Fibroblast of skin of right quadriceps (primary cell): ENCODE measurements around the gene CDYL.
"Not testable (repeated sequence)": the region's sequence is repeated elsewhere in the genome, so short reads cannot be mapped to it uniquely, and the experiment has no call there.

Experiments
- DNase-seq: peaks from one replicate; pipeline ENCODE4 v3.0.0-alpha.2; 2013

CDYL gene

GRCh38 chr6:4848382-4849068, 72.3 kb downstream of the CDYL start:
- no peak for DNase-seq

DNA sequence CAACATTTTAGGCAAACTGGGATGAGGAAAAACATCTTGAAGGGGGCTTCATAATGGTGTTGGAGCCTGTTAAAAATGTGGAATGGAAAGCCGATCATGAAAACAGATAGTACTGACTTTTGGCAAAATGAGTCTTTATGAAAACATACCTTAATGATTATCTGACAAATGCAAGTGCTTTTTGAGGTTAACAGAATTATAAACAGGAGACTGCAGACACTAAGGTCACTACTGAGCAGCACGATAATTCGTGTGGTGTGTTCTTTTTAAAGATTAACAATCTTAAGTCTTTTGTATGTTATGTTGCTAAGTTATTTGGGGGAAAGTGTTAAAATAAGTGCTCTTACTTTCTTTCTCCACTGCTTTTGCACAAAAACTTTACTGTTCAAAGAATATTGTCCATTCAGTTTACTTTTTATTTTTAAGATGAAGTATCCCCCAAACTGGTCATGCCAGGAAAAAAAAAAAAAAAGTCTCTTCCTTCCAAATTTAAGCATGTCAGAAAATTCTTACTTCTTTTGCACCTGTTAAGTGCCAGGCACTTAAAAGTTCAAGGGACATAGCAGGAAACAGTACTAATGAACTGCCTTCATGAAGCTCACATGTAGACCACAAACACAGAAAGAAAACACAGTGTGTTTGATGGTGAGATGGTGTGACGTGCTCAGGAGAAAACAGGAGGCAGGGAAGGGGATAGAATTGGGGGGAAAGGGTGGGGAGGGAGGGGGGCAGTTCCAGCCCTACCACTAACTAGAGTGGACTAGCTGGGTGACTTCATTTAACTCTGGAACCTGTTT, 73.2 kb downstream of the CDYL start:
- no peak for DNase-seq

- DNase-seq = no peak
Observed at GRCh38 chr6:4851035-4851434, 74.8 kb downstream of the CDYL start.

DNA sequence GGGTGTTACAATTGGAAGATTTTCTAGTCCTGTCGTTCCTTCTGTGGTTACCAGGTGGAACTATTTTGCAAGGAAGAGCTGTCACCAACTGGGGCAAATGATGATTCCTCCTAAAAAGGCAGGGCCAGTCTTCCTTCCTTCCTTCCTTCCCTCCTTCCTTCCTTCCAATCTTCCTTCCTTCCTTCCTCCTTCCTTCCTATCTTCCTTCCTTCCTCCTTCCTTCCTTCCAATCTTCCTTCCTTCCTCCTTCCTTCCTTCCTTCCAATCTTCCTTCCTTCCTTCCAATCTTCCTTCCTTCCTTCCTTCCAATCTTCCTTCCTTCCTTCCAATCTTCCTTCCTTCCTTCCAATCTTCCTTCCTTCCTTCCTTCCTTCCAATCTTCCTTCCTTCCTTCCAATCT, 76.0 kb downstream of the CDYL start:
- DNase-seq = not testable (repeated sequence)

GRCh38 chr6:4852938-4853337, 76.7 kb downstream of the CDYL start:
- no peak for DNase-seq

GRCh38 chr6:4853349-4853748, 77.1 kb downstream of the CDYL start:
- DNase-seq = no peak

- DNase-seq = no peak
Observed at GRCh38 chr6:4853782-4854511, 77.7 kb downstream of the CDYL start.

GRCh38 chr6:4856785-4857184, 80.6 kb downstream of the CDYL start:
- no peak for DNase-seq

DNA sequence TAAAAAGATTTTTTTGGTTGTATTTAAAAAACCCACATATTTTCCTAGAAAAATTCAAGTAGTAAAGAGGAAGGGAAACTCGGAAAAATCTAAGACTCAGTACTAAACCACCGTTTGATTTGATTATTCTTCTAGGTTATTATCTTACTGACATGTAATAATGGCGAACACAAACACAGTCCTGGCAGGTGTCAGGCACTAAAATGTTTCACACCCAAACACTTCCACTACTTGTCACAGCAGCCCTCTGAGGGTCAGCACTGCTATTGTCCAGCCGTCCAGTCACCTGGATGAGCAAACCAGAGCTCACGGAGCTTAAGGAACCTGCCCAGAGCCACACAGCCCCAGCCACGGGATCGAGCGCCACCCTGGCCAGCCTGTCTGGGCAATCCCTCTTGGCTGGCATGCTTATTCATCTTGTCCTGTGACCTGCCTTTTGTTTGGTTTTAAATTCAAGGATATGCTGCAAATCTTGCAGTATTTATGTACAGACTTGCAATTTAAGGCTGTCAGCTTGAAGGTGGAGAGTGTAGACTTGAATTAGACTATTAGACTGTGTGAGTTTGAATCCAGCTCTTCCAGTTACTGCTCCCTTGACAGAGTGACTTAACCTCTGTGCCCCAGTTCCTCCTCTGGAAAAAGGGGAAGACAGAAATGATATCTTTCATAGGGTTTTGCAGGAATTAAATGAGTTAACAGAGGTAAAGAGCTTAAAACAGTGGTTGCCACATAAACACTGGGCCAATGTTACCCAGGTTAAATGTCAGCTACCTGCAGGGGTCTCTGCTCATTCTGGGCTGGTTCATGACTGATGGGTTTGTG, 82.2 kb downstream of the CDYL start:
- DNase-seq = no peak

GRCh38 chr6:4860387-4860786, 84.2 kb downstream of the CDYL start:
- no peak for DNase-seq

DNA sequence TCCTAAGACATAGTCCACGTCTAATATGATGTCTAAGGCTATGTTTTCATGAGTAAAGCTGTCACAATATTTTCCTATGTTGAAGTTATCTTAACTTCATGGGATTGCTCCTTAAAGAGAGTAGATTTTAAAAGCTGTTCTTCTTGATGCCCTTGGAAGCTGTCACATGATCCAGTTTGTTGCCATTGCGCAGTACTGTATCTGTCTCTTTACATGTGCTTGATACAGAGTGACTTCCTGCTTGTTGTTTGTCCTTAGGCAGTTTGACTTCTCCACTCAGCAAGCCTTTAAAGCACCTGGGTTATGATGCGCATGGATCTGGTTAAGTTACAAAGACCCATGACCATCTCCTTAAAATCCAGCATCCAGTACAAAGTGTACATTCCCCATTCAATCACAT, 85.4 kb downstream of the CDYL start:
- DNase-seq = no peak

DNA sequence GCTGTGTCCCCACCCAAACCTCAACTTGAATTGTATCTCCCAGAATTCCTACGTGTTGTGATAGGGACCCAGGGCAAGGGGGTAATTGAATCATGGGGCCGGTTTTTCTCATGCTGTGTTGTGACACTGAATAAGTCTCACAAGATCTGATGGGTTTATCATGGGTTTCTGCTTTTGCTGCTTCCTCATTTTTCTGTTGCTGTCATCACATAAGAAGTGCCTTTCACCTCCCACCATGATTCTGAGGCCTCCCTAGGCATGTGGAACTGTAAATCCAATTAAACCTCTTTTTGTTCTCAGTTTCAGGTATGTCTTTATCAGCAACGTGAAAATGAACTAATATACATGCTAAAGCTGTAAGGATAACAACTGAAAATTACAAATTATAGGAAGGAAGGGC, 88.3 kb downstream of the CDYL start:
- DNase-seq = no peak

- not testable (repeated sequence) for DNase-seq
Observed at GRCh38 chr6:4865006-4865405, 88.8 kb downstream of the CDYL start.

- no peak for DNase-seq
Observed at GRCh38 chr6:4870821-4871494, 94.8 kb downstream of the CDYL start.

DNA sequence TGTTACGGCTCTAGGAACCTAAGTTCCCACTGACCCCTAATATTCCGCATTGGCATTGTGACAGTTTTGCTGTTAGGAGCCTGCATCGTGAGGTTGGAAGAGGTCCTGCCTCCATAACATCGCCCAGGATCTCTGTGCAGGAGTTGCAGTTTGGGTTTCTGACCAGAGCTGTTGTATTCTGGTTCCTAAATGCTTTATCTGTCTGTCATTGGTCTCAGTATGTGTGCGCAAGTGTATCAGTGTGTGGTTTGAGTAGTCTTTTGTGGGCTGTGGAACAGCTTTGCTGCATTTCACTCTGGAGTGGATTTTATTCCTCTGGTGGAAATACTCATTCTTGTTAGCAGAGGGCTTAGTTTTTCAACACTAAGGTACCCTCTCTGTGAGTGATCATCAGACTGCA, 95.6 kb downstream of the CDYL start:
- DNase-seq = no peak

DNA sequence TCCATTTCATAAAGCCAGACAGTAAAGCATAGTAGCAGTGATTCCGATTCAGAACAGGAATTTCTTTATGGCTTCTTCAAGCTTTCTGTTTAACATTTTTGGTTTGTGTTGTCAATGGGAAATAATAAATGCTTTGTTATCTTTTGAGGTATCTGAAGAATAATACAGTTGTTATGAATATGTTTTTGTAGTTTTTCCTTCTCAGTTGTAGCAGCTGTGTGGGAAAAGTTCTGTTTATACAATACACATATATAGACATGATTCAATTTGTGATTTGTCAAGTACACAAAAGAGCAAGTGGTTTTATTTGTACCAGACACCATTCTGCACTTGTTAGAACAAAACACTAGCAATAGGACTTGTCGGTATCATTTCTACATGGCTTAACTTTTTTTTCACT, 96.6 kb downstream of the CDYL start:
- DNase-seq = no peak

GRCh38 chr6:4873928-4874327, 97.7 kb downstream of the CDYL start:
- no peak for DNase-seq

- DNase-seq = no peak
Observed at GRCh38 chr6:4879741-4880275, 103.6 kb downstream of the CDYL start.

DNA sequence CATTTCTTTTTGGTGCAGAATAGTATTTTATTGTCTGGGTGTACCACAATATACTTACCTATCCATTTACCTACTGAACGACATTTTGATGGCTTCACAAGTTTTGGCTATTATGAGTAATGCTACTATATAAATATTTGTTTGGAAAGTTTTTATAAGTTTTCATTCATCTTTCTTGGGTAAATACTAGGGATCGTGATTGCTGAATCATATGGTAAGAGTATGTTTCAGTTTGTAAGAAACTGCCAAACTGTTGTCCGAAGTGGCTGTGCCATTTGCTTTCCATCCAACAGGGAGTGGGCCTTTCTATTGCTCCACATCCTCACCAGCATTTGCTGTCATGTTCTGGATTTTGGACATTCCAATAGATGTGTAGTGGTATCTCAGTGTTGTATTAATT, 104.2 kb downstream of the CDYL start:
- no peak for DNase-seq

DNA sequence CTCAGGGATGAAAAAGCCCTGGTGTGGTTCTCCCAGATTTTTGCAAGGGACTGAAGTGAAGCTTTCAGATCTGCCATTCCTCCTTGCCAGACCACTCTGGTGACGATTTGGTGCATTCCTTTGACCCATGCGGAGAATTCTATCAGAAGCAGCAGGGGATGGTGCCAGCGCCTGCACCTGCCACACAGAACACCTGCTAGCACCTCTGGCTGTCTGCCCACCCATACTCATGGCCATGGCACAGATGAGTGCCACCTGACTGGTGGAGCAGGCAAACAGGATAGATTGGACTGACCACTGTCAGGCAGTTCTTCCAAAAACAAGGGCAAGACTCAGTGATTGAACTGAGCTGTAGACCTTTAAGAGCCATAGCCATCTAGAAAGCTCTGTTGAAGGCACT, 107.1 kb downstream of the CDYL start:
- DNase-seq = no peak

GRCh38 chr6:4884646-4885340, 108.6 kb downstream of the CDYL start:
- no peak for DNase-seq
